ENCODE data around the gene BDNF.

The BDNF gene

GRCh38 chr11:27621405-27622161, 78.7 kb downstream of the BDNF start:
- H3K27ac ChIP-seq: no peak overlapping the region
- no peak for TF ChIP-seq CTCF (conservative IDR thresholded peaks at IDR 0.05)

- no peak for TF ChIP-seq CTCF (conservative IDR thresholded peaks at IDR 0.05)
- H3K27ac ChIP-seq: no peak overlapping the region
These were observed 80.4 kb downstream of the BDNF start for GRCh38 chr11:27619763-27620335.

GRCh38 chr11:27619039-27619574, 81.1 kb downstream of the BDNF start:
- H3K27ac ChIP-seq: no peak overlapping the region
- TF ChIP-seq CTCF (conservative IDR thresholded peaks at IDR 0.05): no peak

GRCh38 chr11:27618281-27618915, 81.9 kb downstream of the BDNF start:
- no peak overlapping the region for H3K27ac ChIP-seq
- no peak for TF ChIP-seq CTCF (conservative IDR thresholded peaks at IDR 0.05)

GRCh38 chr11:27616711-27617110, 83.5 kb downstream of the BDNF start:
- TF ChIP-seq CTCF (conservative IDR thresholded peaks at IDR 0.05): no peak
- no peak overlapping the region for H3K27ac ChIP-seq

GRCh38 chr11:27615833-27616232, 84.4 kb downstream of the BDNF start:
- no peak for TF ChIP-seq CTCF (conservative IDR thresholded peaks at IDR 0.05)
- H3K27ac ChIP-seq: no peak overlapping the region

- no peak for TF ChIP-seq CTCF (conservative IDR thresholded peaks at IDR 0.05)
- H3K27ac ChIP-seq: no peak overlapping the region
These were observed 86.2 kb downstream of the BDNF start for GRCh38 chr11:27614092-27614491.

All from VCaP (cell line).